OCI-LY1 (cell line): ENCODE results near the gene BEX1.
"Not testable (repeated sequence)": the region's sequence is repeated elsewhere in the genome, so short reads cannot be mapped to it uniquely, and the experiment has no call there.

Experiments used
- EZH2 ChIP-seq: fragments of 200-600 bp; sonication (generic), shearing (Covaris generic); IDR thresholded peaks from 2 replicates; pipeline ENCODE4 v1.8.0; 2017; ENCODE audit warnings: borderline replicate concordance, mixed run types, mild to moderate bottlenecking, antibody characterized with exemption, low read length, moderate library complexity, mixed read lengths
- TF ChIP-seq, protein P1 (sequence below): fragments of 200-600 bp; sonication (generic), shearing (Covaris generic); IDR thresholded peaks from 2 replicates; pipeline ENCODE4 v1.5.1; 2017; ENCODE audit warnings: mild to moderate bottlenecking, antibody characterized with exemption, low read length, moderate library complexity, mixed read lengths

DNA sequence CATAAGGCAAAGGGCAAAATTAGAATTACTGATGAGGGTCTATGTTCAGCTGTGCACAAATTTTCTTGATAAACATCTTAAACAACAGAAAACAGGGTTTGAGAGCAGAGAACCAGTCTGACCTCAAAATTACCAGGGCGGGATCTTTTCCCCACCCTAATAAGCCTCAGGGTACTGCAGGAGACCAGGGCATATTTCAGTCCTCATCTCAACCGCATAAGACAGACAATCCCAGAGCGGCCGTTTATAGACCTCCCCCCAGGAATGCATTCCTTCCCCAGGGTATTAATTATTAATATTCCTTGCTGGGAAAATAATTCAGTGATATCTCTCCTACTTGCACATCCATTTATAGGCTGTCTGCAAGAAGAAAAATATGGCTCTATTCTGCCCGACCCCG is 45.5 kb upstream of the BEX1 start:
- TF ChIP-seq, protein P1, sequence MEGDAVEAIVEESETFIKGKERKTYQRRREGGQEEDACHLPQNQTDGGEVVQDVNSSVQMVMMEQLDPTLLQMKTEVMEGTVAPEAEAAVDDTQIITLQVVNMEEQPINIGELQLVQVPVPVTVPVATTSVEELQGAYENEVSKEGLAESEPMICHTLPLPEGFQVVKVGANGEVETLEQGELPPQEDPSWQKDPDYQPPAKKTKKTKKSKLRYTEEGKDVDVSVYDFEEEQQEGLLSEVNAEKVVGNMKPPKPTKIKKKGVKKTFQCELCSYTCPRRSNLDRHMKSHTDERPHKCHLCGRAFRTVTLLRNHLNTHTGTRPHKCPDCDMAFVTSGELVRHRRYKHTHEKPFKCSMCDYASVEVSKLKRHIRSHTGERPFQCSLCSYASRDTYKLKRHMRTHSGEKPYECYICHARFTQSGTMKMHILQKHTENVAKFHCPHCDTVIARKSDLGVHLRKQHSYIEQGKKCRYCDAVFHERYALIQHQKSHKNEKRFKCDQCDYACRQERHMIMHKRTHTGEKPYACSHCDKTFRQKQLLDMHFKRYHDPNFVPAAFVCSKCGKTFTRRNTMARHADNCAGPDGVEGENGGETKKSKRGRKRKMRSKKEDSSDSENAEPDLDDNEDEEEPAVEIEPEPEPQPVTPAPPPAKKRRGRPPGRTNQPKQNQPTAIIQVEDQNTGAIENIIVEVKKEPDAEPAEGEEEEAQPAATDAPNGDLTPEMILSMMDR: not testable (repeated sequence)
- not testable (repeated sequence) for TF ChIP-seq EZH2
